ENCODE data around the gene HCST. TPM values are rescaled to one million over a fixed set of nuclear protein-coding genes. Genes with fewer than 3 reads are reported as not detected.

Gene HCST
- total RNA-seq, 6 experiments from 2014 or later = 0.96 to 4.1 (median 1.2) TPM

DNA sequence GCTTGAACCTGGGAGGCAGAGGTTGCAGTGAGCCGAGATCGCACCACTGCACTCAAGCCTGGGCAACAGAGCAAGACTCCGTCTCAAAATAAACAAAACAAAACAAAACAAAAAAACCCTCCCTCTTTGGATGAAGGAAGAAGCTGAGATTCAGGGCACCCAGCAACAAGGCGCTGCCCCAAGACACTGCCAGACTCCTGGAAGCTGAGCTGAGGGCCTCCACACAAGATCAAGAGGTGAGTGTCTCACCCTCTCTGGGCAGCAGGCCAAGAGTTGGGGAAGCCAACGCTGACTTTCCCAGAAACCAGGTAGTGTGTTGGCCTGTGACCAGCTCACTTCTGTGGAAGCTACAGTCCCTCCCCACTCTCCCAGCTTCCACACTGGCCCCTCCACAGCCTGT is 9.5 kb downstream of the HCST start:
- TF ChIP-seq, protein P1, sequence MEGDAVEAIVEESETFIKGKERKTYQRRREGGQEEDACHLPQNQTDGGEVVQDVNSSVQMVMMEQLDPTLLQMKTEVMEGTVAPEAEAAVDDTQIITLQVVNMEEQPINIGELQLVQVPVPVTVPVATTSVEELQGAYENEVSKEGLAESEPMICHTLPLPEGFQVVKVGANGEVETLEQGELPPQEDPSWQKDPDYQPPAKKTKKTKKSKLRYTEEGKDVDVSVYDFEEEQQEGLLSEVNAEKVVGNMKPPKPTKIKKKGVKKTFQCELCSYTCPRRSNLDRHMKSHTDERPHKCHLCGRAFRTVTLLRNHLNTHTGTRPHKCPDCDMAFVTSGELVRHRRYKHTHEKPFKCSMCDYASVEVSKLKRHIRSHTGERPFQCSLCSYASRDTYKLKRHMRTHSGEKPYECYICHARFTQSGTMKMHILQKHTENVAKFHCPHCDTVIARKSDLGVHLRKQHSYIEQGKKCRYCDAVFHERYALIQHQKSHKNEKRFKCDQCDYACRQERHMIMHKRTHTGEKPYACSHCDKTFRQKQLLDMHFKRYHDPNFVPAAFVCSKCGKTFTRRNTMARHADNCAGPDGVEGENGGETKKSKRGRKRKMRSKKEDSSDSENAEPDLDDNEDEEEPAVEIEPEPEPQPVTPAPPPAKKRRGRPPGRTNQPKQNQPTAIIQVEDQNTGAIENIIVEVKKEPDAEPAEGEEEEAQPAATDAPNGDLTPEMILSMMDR (IDR thresholded peaks at IDR 0.05) = no peak
- H3K27ac Mint-ChIP-seq = no peak overlapping the region
- no peak for DNase-seq

DNA sequence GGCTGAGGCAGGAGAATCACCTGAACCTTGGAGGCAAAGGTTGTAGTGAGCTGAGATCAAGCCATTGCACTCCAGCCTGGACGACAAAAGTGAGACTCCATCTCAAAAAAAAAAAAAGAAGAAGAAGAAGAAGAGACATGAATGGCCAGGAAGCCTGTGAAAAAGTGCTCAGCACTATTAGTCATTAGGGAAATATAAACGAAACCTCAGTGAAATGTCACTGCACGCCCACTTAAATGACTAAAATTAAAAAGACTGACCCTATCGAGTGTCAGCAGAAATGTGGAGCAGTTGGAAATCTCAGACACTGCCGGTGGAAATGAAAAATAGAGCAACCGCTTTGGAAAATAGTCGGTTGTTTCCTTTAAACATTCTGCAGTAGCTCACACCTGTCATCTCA is 11.3 kb downstream of the HCST start:
- H3K27ac Mint-ChIP-seq = no peak overlapping the region

More for the DNA sequence above, 9.5 kb downstream of the HCST start:
- Mint-ChIP-seq H3K36me3 (ENCODE audit: low read depth) (no peaks in the 10 kb centered on the region), H3K27me3 (ENCODE audit: insufficient read depth) (no peaks in the 10 kb centered on the region), H3K9me3 (no peaks in the 10 kb centered on the region), H3K4me3 (no peak overlapping the region), H3K4me1 (ENCODE audit: low read depth) (peaks cover 17% of the 10 kb centered on the region)

DNA sequence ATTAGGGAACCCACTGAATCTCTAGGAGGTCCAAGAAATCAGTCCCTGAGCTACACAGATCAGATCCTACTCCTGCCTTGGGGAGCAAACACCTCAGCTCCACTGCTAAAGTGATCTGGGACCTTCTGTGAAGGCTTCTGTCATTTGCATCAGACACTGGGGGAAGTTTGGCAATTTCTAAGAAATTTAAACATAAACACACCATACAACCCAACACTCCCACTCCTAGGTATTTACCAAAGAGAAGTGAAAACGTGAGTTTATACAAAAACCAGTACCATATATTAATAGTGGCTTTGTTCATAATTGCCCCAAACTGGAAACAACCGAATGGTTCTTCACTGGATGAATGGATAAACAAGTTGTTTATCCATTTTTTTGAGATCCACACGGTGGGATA is 13.1 kb downstream of the HCST start:
- H3K9me3 Mint-ChIP-seq = no peaks in the 10 kb centered on the region
- H3K4me3 Mint-ChIP-seq = no peak overlapping the region
- peaks cover 13% of the 10 kb centered on the region; the same call in 1 of the 2 replicates for H3K4me1 Mint-ChIP-seq (ENCODE audit: low read depth)
- DNase-seq = no peak
- H3K36me3 Mint-ChIP-seq (ENCODE audit: low read depth) = no peaks in the 10 kb centered on the region
- TF ChIP-seq, protein P1 (IDR thresholded peaks at IDR 0.05) = no peak
- no peak overlapping the region for H3K27ac Mint-ChIP-seq
- H3K27me3 Mint-ChIP-seq (ENCODE audit: insufficient read depth) = no peaks in the 10 kb centered on the region; the same call in 1 of the 2 replicates

More for the DNA sequence above, 11.3 kb downstream of the HCST start:
- H3K4me1 Mint-ChIP-seq (ENCODE audit: low read depth) = peaks cover 13% of the 10 kb centered on the region; the same call in 1 of the 2 replicates
- no peaks in the 10 kb centered on the region for H3K36me3 Mint-ChIP-seq (ENCODE audit: low read depth)
- TF ChIP-seq, protein P1 (IDR thresholded peaks at IDR 0.05) = no peak
- no peaks in the 10 kb centered on the region; the same call in 1 of the 2 replicates for H3K27me3 Mint-ChIP-seq (ENCODE audit: insufficient read depth)
- no peak for DNase-seq
- H3K9me3 Mint-ChIP-seq = no peaks in the 10 kb centered on the region
- H3K4me3 Mint-ChIP-seq = peak overlapping the region; percentile 36; the same call in 1 of the 2 replicates

DNA sequence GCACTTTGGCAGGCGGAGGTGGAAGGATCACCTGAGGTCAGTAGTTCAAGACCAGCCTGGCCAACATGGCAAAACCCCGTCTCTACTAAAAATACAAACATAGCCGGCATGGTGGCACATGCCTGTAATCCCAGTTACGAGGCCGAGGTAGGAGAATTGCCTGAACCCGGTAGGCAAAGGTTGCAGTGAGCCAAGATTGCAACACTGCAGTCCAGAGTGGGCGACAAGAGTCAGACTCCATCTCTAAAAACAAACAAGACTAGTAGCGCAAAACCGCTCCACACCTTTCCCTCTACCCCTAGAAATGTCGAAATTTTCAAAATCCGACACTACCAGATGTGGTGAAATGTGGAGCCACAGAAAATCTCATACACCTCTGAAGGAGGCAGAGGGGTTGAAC is 17.0 kb downstream of the HCST start:
- H3K27me3 Mint-ChIP-seq (ENCODE audit: insufficient read depth) = peaks cover 10% of the 10 kb centered on the region
- no peak overlapping the region for H3K4me3 Mint-ChIP-seq
- no peaks in the 10 kb centered on the region for H3K4me1 Mint-ChIP-seq (ENCODE audit: low read depth)

DNA sequence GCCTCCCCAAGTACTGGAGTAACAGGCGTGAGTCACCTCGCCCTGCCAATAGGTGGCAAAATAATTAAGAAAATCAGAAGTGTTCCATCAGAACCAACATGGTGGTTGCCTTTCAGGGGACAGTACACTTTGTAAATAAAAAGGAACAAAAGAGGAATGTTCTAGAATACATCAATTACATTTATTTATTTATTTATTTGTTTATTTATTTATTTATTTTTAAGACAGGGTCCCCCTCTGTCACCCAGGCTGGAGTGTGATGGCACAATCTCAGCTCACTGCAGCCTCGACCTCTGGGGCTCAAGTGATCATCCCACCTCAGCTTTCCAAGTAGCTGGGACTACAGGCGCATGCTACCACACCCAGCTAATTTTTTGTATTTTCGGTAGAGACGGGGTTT is 18.7 kb downstream of the HCST start:
- TF ChIP-seq, protein P1 (IDR thresholded peaks at IDR 0.05) = no peak
- Mint-ChIP-seq H3K27me3 (ENCODE audit: insufficient read depth) (peaks cover 16% of the 10 kb centered on the region), H3K36me3 (ENCODE audit: low read depth) (peaks cover 9% of the 10 kb centered on the region; the same call in 1 of the 2 replicates), H3K4me3 (no peak overlapping the region), H3K27ac (no peak overlapping the region), H3K9me3 (peaks cover 12% of the 10 kb centered on the region), H3K4me1 (ENCODE audit: low read depth) (no peaks in the 10 kb centered on the region)
- no peak for DNase-seq

More for the DNA sequence above, 17.0 kb downstream of the HCST start:
- TF ChIP-seq, protein P1 (IDR thresholded peaks at IDR 0.05) = no peak
- no peak for DNase-seq
- Mint-ChIP-seq H3K9me3 (no peaks in the 10 kb centered on the region), H3K27ac (no peak overlapping the region), H3K36me3 (ENCODE audit: low read depth) (no peaks in the 10 kb centered on the region)

All from HFFc6 (cell line).